Limb (tissue), 2 donors: ENCODE measurements around the gene SH3BGRL3.
"Not testable (repeated sequence)": the region's sequence is repeated elsewhere in the genome, so short reads cannot be mapped to it uniquely, and the experiment has no call there.

Source experiments
- DNase-seq, 2 donors: peaks; one replicate each; pipeline ENCODE4 v3.0.0-alpha.2; 2016; ENCODE audit errors: extremely low spot score in 2 of 2

The SH3BGRL3 gene

DNA sequence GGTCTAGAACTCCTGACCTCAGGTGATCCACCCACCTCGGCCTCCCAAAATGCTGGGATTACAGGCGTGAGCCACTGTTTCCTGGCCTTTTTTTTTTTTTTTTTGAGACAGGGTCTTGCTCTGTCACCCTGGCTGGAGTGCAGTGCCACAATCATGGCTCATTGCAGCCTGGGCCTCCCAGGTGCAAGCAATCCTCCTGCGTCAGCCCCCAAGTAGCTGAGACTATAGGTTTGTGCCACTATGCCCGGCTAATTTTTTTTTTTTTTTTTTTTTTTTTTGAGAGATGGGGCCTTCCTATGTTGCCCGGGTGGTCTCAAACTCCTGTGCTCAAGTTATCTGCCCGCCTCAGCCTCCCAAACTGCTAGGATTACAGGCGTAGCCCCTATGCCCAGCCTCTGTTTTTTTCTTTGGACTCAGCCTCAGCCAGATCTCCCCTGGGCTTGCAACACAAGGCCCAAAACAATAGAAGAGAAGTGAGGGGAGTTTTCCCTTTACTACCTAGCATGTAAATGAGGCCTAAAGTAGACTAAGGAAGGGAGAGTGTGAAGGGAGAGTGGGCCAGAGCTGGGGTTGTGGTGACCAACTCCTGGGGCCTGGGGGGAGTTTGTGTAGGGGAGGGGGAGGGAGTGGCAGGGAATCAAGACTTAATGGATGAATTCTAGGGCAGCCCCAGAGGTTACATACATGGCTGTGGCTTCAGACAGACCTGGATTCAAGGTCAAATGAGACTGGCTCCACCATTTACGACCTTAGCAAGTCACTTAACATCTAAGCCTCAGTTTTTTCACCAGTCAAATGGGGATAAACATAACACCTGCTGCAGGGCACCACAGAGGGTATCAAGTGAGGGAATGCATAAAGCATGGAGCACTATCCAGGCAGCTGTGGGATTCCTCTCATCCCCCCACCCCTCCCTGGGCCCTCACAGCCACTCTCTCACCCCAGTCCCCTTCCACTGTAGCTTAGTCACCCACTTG, 36.3 kb downstream of the SH3BGRL3 start:
- no peak for DNase-seq

DNA sequence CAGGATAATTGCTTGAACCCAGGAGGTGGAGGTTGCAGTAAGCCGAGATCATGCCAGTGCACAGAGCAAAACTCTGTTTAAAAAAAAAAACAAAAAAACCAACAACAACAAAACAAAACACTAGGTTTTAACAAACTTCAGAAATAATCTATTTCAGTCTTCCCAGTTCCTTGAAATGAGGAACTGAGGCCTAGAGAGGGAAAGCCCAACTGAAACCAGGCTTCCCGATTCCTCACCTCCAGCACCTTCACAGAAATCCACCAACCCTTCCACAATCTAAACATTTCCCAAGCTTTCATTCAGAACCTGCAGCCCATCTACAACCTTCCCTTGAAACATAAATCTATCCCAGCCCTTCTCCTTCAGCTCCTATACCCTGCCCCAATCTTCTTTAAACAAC, 37.3 kb downstream of the SH3BGRL3 start:
- DNase-seq: no peak

DNA sequence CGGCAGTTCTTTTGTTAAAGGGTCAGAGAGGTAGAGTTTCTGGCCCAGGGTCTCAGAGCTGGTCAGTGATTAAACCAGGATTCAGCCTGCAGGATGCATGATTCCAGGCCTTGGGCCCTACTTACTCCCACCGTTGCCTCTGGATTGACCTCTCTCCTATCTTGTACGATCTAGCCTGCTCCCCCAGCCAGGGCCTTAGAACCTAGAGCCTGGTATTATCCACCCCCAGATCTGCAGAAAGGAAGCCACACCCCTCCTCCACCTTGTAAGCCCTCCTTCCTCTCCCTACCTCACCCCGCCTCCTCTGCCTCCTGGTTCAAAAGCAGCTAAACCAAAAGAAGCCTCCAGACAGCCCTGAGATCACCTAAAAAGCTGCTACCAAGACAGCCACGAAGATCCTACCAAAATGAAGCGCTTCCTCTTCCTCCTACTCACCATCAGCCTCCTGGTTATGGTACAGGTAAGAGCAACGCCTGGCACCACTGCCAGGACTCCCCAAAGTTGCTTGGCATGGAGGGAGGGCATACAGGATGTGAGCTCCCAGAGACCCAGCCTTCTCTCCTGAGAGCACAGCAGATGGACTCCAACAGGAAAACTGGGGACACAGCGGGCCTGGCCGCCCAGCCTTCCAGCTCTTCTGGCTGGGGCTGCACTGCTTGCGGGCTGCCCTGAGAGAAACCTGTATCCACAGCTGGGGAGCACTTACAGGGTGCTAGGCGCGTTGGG, 37.9 kb downstream of the SH3BGRL3 start, which contains the start of gene CD52:
CD52 (plus strand) TSS at position 347 of the 726 bp plus-strand sequence; CDS start at position 407, 60 bp downstream.
- DNase-seq: no peak

DNA sequence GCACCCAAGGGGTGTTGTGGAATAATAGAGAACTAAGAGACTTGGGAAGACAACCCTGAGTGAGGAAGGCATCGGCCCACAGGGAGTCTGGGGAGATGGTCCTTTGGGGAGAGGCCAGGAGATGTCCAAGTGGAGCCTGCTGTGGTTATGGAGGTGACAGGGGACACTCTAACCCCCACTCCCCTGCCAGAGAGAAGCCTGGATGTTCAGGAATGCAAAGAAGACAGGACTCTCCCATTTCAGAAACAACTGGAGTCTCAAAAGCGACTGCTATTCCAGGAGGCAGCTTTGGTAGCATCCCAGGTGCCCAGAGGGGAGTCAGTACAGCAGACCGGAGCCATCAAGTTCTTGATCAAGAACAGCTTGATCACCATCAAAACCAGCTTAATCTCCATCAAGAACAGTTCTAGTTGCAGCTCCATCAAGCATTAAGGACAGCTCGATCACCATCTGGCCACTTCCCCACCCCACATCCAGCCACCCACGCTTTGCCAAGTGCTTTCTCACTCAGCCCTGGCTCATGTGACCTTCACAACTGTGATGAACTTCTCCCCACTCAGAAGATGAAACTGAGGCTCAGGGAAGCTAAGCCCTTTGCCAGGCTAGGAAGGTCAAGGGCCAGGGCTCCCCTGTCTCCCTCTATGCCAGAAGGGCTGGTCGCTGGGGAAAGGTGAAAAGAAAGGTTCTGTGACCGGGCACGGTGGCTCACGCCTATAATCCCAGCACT, 38.6 kb downstream of the SH3BGRL3 start:
- DNase-seq: no peak

DNA sequence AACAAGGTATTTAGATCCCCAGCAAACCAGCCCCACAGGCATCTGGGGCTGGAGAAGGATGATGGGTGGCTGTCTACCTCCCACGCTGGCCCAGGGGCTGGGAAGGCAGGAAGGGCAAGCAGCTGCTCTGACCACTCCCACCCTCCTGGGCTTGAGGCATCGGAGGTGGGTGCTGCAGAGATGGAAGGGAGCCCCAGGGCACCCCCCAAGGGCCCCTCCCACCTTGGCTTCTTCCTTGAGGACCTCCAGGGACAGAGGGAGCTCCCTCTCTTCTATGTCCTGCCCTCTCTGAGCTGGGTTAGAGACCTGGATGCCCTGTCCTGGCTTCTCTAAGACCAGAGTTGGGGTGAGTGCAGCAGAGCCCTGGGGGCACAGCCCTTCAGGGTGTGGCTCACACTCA, 41.0 kb downstream of the SH3BGRL3 start:
- no peak for DNase-seq

DNA sequence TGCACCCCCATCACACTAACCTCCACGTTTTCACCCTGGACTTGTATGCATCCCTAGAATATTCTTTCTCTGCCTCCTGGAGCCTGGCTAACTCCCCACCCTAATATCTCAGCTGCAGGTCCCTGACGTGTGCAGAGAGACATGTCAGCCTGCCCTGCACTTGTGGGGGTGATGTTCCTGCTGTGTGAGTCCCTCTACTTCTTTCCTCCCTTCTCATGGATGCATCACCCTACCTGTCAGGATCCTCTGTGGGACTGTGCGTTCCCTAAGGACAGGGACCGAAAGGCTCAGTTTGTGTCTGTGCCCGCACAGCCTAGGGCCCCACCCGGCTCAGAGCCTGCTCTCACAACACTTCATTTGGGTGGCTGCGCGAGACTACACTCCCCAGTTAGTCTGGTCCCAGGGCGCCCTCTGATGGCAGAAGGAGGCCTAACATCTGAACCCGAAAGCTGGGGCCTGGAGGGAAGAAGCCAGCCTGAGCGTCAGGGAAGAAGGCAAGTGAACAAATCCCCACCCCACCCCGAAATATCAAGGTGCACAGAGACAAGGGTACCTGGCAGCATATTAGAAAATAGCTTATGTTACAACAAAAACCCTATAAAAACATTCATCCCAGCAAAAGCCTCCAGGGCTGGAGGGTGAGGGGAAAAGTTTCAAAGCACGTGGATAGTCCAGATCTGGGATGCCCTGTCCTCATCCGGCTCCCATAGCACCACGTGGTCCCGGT, 41.6 kb downstream of the SH3BGRL3 start:
- peak; percentile 81 to 92 for DNase-seq

DNA sequence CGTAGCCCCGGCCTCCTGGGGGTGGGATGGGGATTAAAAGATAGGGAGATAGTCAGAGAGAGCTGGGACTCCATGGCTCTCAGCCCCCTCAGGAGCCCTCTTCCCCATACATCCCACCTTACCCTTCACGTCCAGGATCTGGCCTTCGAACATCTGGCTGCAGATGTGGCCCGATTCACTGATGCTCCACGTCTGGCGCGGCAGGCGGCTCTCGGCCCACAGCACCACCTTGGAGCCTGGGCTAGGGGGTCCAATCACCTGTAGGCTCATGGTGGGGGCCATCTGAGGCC, 42.1 kb downstream of the SH3BGRL3 start:
- DNase-seq: no peak

DNA sequence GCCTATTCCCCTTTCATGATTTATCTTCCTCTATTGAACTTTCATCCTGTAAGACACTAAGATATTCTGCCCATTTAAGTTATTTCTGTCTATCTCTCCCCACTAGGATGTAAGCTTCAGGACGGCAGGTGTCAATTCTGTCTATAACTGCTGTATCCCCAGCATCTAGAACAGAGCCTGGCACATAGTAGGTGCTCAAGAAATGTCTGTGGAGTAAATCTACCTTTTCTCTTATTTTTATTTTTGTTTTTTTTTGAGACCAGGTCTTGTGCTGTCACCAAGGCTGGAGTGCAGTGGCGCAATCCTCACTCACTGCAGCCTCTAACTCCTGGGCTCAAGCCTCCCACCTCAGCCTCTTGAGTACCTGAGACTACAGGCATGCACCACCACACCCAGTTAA, 43.5 kb downstream of the SH3BGRL3 start:
- DNase-seq: no peak

DNA sequence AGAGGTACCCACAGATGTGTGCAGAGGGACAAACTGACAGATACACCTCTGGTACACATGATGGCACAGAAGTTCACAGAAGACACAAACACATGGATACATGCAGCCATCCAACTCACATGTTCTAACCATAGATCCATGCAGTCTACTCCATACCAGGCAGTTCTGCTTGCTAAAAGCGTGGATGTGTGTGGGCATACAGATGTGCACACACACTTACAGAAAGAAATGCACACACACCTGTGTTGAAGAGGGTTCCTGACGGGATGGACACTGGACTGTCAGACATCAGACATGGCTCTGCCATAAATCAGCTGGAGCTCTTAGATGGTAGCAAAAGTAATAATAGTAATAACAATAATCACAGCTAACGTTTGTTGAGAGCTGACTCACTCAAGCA, 44.7 kb downstream of the SH3BGRL3 start:
- DNase-seq: no peak

DNA sequence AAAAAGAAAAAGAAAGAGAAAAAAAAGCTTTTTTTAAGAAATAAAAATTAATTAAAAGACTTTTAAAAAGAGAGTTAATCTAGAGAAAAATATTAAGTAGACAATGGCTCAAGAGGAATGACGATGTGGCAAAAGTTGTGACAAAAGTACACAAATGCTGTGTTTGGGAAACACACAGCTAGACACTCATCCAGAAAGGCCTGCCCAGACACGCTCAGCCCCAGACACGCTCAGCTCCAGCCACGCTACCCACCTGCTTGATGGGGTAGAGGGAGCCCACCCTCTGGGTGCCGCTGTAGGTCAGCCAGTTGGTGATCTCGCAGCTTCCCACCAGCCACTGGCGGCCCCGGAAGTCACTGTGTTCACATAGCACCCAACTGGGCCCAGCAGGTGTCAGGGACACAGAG, 48.1 kb downstream of the SH3BGRL3 start:
- no peak for DNase-seq

DNA sequence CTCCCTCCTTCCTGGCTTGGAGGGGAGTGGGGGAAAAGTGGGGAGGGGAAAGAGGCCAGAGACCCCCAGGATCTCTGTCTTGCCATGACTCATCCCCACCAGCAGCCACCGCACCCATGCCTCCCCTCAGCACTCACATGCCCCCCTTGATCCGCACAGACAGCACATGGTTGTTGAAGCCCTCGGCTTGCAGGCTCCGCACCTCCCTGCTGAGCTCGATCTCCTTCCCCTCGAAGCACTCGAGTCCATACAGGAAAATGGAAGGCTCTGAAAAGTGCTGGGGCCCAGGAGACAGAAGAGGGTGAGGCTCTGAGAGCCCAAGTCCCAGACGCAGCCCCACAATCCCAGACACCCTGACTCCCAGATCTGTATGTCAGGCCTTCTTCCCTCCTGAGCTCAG, 48.7 kb downstream of the SH3BGRL3 start:
- DNase-seq: no peak

DNA sequence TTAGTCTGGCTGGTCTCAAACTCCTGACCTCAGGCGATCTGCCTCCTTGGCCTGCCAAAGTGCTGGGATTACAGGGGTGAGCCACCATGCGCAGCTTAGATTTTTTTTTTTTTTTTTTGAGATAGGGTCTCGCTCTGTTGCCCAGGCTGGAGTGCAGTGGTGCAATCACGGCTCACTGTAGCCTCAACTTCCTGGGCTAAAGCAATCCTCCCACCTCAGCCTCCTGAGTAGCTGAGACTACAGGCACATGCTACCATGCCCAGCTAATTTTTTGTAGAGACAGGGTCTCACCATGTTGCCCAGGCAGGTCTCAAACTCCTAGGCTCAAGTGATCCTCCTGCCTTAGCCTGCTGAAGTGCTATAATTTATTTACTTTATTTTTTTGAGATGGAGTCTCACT, 49.5 kb downstream of the SH3BGRL3 start:
- DNase-seq: not testable (repeated sequence)

DNA sequence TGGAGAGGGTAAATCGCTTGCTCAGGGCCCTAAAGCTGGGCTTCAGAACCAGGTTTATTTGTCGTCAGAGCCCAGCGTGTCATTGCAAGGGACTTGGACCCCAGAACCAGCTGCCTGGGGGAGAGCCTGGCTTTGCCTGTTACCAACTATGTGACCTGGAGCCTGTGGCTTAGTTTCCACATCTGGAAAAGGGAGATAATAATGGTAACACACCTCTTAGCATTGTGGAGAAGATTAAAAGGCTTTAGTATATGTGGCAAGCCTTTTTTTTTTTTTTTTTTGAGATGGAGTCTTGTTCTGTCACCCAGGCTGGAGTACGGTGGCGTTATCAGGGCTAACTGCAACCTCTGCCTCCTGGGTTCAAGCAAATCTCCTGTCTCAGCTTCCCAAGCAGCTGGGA, 50.4 kb downstream of the SH3BGRL3 start:
- no peak for DNase-seq
